HG03457 (cell line): Measurements from ENCODE around the gene LRRC23.
"Not testable (repeated sequence)": the region's sequence is repeated elsewhere in the genome, so short reads cannot be mapped to it uniquely, and the experiment has no call there.

Experiments used
- ATAC-seq: cut with Tn5 transposase; IDR thresholded peaks from one replicate; pipeline ENCODE4 v1.9.1; 2021; ENCODE audit warnings: moderate number of reproducible peaks; ENCODE audit not compliant: unreplicated experiment

The LRRC23 gene

GRCh38 chr12:6872073-6873048 is 32.3 kb upstream of the LRRC23 start:
- no peak for ATAC-seq

- peak; percentile 61 for ATAC-seq
These were observed 31.3 kb upstream of the LRRC23 start, which contains the start of gene SPSB2 for GRCh38 chr12:6873094-6874014. Gene SPSB2 (minus strand): TSS chr12:6873303. CDS start chr12:6872901, 402 bp downstream.

DNA sequence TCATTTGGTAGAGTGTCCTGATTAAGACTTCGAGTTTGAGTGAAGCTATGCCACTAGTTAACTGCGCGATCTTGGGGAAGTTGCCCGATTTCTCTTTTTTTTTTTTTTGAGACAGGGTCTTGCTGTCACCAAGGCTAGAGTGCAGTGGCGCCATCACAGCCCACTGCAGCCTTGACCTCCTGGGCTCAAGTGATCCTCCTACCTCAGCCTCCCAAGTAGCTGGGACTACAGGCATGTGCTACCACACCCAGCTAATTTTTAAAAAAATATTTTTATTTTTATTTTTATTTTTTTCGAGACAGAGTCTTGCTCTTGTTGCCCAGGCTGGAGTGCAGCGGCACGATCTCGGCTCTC is 30.6 kb upstream of the LRRC23 start:
- not testable (repeated sequence) for ATAC-seq

- ATAC-seq = not testable (repeated sequence)
These were observed 24.8 kb upstream of the LRRC23 start for GRCh38 chr12:6879824-6880223.

DNA sequence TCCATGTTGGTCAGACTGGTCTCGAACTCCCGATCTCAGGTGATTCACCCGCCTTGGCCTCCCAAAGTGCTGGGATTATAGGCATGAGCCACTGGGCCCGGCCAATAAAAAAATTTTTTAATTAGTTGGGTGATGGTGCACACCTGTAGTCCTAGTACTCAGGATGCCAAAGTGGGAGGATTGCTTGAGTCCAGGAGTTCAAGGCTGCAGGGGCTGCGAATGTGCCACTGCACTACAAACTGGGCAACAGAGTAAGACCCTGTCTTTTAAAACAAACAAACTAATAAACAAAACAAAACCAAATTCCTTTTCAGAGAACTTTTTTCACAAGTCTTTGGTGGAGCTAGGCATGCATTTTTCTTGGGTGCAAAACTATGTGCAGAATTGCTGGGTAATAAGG is 21.4 kb upstream of the LRRC23 start:
- ATAC-seq = no peak

DNA sequence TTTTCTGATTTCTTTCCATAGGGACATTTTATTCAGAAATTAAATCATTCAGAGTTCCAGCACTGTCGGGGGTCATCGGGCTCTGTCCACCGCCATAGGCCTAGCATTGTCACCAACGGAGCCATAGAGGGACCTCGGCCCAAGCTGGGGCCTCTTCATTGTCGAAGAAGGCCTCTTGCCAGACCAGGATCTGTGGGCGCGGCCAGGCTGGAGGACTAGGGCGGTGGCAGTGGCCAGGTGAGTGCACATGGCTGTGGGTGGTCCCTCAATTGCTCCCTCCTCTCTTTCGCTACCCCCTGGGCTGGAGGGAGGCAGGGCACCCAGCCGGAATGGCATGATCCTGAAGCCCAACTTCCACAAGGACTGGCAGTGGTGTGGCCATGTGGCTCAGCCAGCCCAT is 20.9 kb upstream of the LRRC23 start:
- ATAC-seq = no peak

GRCh38 chr12:6884539-6884938 is 20.1 kb upstream of the LRRC23 start:
- no peak for ATAC-seq

DNA sequence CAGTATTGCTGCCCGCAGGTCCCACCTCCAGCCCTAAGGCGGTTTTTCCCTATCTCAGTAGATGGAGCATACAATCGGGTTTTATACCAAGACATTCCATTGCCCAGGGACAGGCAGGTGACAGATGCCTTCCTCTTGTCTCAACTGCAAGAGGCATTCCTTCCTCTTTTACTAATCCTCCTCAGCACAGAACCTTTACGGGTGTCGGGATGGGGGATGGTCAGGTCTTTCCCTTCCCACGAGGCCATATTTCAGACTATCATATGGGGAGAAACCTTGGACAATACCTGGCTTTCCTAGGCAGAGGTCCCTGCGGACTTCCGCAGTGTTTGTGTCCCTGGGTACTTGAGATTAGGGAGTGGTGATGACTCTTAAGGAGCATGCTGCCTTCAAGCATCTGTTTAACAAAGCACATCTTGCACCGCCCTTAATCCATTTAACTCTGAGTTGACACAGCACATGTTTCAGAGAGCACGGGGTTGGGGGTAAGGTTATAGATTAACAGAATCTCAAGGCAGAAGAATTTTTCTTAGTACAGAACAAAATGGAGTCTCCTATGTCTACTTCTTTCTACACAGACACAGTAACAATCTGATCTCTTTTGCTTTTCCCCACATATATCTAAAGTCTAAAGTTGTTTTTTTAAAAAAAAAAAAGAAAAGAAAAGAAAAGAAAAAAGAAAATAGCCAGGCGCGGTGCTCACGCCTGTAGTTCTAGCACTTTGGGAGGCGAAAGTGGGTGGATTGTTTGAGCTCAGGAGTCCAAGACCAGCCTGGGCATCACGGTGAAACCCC is 18.2 kb upstream of the LRRC23 start:
- ATAC-seq = not testable (repeated sequence)

GRCh38 chr12:6887460-6887859 is 17.2 kb upstream of the LRRC23 start:
- ATAC-seq = no peak

GRCh38 chr12:6888360-6888759 is 16.3 kb upstream of the LRRC23 start:
- ATAC-seq = no peak

DNA sequence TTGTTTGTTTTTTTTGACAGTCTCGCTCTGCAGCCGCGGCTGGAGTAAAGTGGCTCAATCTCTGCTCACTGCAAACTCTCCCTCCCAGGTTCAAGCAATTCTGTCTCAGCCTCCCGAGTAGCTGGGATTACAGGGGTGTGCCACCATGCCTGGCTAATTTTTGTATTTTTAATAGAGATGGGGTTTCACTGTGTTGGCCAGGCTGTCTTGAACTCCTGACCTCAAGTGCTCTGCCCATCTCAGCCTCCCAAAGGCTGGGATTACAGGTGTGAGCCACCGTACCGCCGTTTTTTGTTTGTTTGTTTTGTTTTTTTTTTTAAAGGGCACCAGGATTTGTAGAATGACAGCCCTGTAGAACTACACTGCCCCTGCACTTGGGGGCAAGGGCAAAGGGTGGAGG is 15.8 kb upstream of the LRRC23 start:
- ATAC-seq = not testable (repeated sequence)

- not testable (repeated sequence) for ATAC-seq
These were observed 14.6 kb upstream of the LRRC23 start for GRCh38 chr12:6889775-6890573.

- peak; percentile 85 for ATAC-seq
These were observed 13.6 kb upstream of the LRRC23 start for GRCh38 chr12:6890789-6891645.

- ATAC-seq = no peak
These were observed 13.0 kb upstream of the LRRC23 start for GRCh38 chr12:6891646-6892001.

GRCh38 chr12:6892683-6893082 is 11.9 kb upstream of the LRRC23 start:
- not testable (repeated sequence) for ATAC-seq

- no peak for ATAC-seq
These were observed 10.3 kb upstream of the LRRC23 start for GRCh38 chr12:6894321-6894720.

DNA sequence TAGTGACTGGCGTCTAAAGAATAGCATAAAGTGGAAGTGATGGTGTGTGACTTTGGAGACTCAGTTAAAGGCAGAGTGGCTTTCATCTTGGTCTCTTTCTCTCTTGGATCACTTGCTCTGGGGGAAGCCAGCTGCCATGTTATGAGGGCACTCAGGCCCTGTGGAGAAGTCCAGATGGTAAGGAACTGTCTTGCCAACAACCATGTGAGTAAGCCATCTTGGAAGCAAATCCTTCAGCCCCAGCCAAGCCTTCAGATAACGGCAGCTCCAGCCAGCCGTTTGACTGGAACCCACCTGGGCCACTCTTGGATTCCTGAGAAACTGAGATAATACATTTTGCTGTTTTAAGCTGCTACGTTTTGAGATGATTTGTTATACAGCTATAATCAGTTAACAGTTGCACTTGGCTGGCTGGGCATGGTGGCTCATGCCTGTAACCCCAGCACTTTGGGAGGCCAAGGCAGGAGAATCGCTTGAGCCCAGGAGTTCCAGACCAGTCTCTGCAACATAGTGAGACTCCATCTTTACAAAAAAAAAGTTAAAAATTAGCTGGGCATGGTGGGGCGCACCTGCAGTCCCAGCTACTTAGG is 7.7 kb upstream of the LRRC23 start:
- no peak for ATAC-seq

DNA sequence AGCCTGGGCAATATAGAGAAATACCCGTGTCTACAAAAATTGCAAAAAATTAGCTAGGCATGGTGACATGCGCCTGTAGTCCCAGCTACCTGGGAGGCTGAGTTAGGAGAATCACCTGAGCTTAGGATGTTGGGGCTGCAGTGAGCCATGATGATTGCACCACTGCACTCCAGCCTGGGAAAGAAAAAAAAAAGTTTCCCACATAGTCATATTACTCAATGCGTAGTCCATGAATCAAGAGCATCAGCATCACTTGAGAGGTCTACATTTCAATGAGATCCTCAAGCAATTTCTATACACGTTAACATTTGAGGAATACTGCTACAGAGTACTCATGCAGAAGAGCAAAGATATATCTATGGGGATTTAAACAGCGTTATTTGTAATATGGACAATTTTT is 5.2 kb upstream of the LRRC23 start:
- ATAC-seq = no peak
